ENCODE data around the gene PCYOX1L.

The PCYOX1L gene

DNA sequence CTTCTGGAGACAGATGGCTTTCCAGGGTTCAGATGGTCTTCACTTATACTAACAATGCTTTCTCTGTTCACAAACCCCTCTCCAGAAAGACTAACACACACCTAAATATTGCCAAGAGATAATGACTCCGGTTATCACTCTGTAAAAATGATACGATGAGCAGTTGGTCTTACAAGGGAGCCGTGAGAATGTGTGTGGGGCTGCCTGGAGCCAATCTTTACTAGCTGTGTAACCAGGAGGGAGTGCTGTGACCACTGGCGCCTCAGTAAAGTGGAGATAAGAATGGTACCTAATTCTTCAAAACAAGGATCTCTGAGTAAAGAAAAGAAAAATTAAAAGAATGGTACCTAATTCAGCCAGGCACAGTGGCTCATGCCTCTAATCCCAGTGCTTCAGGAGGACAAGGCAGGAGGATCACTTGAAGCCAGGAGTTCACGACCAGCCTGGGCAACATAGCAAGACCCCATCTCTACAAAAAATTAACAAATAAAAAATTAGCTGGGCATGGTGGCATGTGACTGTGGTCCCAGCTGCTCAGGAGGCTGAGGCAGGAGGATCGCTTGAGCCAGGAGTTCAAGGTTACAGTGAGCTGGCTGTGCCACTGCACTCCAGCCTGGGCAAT, 61.2 kb downstream of the PCYOX1L start:
- H4K91ac ChIP-seq (ENCODE audit: low read depth, low read length) = peak overlapping the region; percentile 64
- peaks cover 2% of the 10 kb centered on the region for H3K9me3 ChIP-seq (ENCODE audit: insufficient read depth, low read depth, low read length)
- no peak overlapping the region for H3K14ac ChIP-seq (ENCODE audit: low read length)
- no peak for DNase-seq
- no peaks in the 10 kb centered on the region for H3K36me3 ChIP-seq (ENCODE audit: control insufficient read depth in 1 of 2, insufficient read depth in 2 of 2, low read length in 2 of 2)
- H2AK5ac ChIP-seq (ENCODE audit: low read length) = no peak overlapping the region
- H4K12ac ChIP-seq (ENCODE audit: low read depth, low read length) = no peak overlapping the region
- H3K4me3 ChIP-seq (ENCODE audit: low read depth, low read length) = no peak overlapping the region
- H2BK5ac ChIP-seq (ENCODE audit: low read depth, low read length, poor library complexity) = no peak overlapping the region
- H3K4ac ChIP-seq (ENCODE audit: low read depth, low read length) = no peak overlapping the region
- H4K8ac ChIP-seq (ENCODE audit: low read depth, low read length) = no peak overlapping the region
- H2BK120ac ChIP-seq (ENCODE audit: insufficient read depth, low read length, poor library complexity) = no peak overlapping the region
- H3K4me2 ChIP-seq (ENCODE audit: low read length) = no peak overlapping the region
- H2BK12ac ChIP-seq (ENCODE audit: low read length) = no peak overlapping the region
- no peak overlapping the region for H3K18ac ChIP-seq (ENCODE audit: low read length)
- H3K27me3 ChIP-seq (ENCODE audit: insufficient read depth, low read length) = no peaks in the 10 kb centered on the region
- no peak overlapping the region for H2AFZ ChIP-seq (ENCODE audit: insufficient read depth, low read length, poor library complexity)
- WGBS (ENCODE audit: extremely low coverage, insufficient coverage, insufficient read length) = no CpG with 5 or more reads among the region's 6 CpGs
- H3K9ac ChIP-seq (ENCODE audit: low read length) = no peak overlapping the region
- H3K4me1 ChIP-seq (ENCODE audit: control insufficient read depth in 1 of 2, insufficient read depth in 2 of 2, low read length in 2 of 2) = peaks cover 32 to 55% of the 10 kb centered on the region in 2 experiments
- peaks cover 4% of the 10 kb centered on the region for H3K79me2 ChIP-seq (ENCODE audit: control insufficient read depth, insufficient read depth, low read length, poor library complexity)
- peaks cover 39% of the 10 kb centered on the region for H3K79me1 ChIP-seq (ENCODE audit: low read length)
- H3K27ac ChIP-seq (ENCODE audit: low read depth, low read length) = no peak overlapping the region
- no peak overlapping the region for H3K23ac ChIP-seq (ENCODE audit: low read length)
